ENCODE results near the gene NT5M.
"Not testable (repeated sequence)": the region's sequence is repeated elsewhere in the genome, so short reads cannot be mapped to it uniquely, and the experiment has no call there.

NT5M gene

GRCh38 chr17:17289701-17290100 lies 13.5 kb upstream of the NT5M start:
- DNase-seq (ENCODE audit: low spot score), result no peak
- TF ChIP-seq, protein P1, sequence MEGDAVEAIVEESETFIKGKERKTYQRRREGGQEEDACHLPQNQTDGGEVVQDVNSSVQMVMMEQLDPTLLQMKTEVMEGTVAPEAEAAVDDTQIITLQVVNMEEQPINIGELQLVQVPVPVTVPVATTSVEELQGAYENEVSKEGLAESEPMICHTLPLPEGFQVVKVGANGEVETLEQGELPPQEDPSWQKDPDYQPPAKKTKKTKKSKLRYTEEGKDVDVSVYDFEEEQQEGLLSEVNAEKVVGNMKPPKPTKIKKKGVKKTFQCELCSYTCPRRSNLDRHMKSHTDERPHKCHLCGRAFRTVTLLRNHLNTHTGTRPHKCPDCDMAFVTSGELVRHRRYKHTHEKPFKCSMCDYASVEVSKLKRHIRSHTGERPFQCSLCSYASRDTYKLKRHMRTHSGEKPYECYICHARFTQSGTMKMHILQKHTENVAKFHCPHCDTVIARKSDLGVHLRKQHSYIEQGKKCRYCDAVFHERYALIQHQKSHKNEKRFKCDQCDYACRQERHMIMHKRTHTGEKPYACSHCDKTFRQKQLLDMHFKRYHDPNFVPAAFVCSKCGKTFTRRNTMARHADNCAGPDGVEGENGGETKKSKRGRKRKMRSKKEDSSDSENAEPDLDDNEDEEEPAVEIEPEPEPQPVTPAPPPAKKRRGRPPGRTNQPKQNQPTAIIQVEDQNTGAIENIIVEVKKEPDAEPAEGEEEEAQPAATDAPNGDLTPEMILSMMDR (IDR thresholded peaks at IDR 0.05; ENCODE audit: extremely low read depth, missing control alignments), result no peak

- no peak for DNase-seq (ENCODE audit: low spot score)
- TF ChIP-seq, protein P1 (IDR thresholded peaks at IDR 0.05; ENCODE audit: extremely low read depth, missing control alignments), result no peak
Observed at GRCh38 chr17:17295141-17295540, 8.0 kb upstream of the NT5M start.

GRCh38 chr17:17297217-17297616 lies 6.0 kb upstream of the NT5M start:
- TF ChIP-seq, protein P1 (IDR thresholded peaks at IDR 0.05; ENCODE audit: extremely low read depth, missing control alignments), result no peak
- no peak for DNase-seq (ENCODE audit: low spot score)

DNA sequence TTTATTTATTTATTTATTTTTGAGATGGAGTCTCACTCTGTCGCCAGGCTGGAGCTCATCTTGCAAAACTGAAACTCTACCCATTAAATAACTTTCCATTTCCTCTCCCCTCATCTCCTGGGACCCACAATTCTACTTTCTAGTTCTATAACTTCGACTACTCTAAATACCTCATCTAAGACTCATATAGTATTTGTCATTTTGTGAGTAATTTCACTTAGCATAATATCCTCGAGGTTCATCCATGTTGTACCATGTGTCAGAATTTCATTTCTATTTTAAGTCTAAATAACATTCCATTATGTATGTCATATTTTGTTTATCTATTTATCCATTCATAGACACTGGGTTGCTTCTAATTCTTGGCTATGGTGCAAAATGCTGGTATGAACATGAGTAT lies 5.1 kb upstream of the NT5M start:
- no peak for DNase-seq (ENCODE audit: low spot score)
- TF ChIP-seq, protein P1 (IDR thresholded peaks at IDR 0.05; ENCODE audit: extremely low read depth, missing control alignments), result no peak

GRCh38 chr17:17300624-17301568 lies 2.3 kb upstream of the NT5M start:
- TF ChIP-seq, protein P1 (IDR thresholded peaks at IDR 0.05; ENCODE audit: extremely low read depth, missing control alignments), result no peak
- DNase-seq (ENCODE audit: low spot score), result peak; percentile 73

GRCh38 chr17:17301659-17302058 lies 1.5 kb upstream of the NT5M start:
- DNase-seq (ENCODE audit: low spot score), result not testable (repeated sequence)

- TF ChIP-seq, protein P1 (IDR thresholded peaks at IDR 0.05; ENCODE audit: extremely low read depth, missing control alignments), result no peak
- no peak for DNase-seq (ENCODE audit: low spot score)
Observed at GRCh38 chr17:17303847-17304490, 796 bp downstream of the NT5M start.
